ENCODE results near the gene RCN1. TPM values are rescaled to one million over a fixed set of nuclear protein-coding genes. Genes with fewer than 3 reads are reported as not detected.

The RCN1 gene
- total and polyA plus RNA-seq, 9 of the 15 experiments (the other 6 are each of a cell fraction or from before 2014, with no cell fraction given), result 2.1 to 8.7 (median 7.2) TPM

DNA sequence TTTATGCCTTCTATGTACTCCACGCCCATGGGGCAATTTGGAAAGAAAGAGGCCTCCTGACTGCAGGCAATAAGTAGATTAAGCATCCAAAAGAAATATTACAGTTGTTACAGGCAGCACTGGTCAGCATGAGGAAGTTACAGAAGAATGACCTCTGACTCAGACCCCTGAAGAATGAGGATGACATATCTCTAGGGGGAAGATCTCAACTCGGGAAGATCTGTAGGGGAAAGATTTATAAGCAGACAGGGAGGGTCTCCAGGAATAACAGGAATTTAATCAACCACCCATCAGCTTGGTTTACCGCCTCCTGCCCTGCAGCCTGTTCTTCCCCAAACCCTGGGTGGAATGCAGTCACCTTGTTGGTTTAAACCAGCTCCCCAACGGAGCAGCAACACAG is 58.0 kb downstream of the RCN1 start:
- Histone ChIP-seq H4K20me1 (replicated peaks; ENCODE audit: control insufficient read depth, insufficient read depth, low read length) (no peaks in the 10 kb centered on the region), H3K27me3 (ENCODE audit: control insufficient read depth in 2 of 2, insufficient read depth in 2 of 2, low read length in 2 of 2) (peaks cover 0 to 4% of the 10 kb centered on the region in 2 experiments; a peak in 1 of 5 replicates), H3K9me3 (replicated peaks; ENCODE audit: control insufficient read depth, insufficient read depth, low read depth, low read length) (no peaks in the 10 kb centered on the region), H3K36me3 (ENCODE audit: control insufficient read depth, insufficient read depth, low read length) (no peaks in the 10 kb centered on the region), H3K27ac (ENCODE audit: extremely low read depth, low read depth, low read length) (no peak overlapping the region), H3K9ac (ENCODE audit: insufficient read depth in 1 of 2, low read depth in 2 of 2, low read length in 2 of 2) (no peak overlapping the region), H3K4me3 (no peak overlapping the region), H3K4me1 (replicated peaks in 1 of 2; ENCODE audit: control insufficient read depth in 2 of 2, insufficient read depth in 2 of 2, low read length in 2 of 2) (no peaks in the 10 kb centered on the region), H2AFZ (ENCODE audit: low read depth, low read length) (no peak overlapping the region), H3K4me2 (ENCODE audit: insufficient read depth, low read length) (no peak overlapping the region), H3K9me1 (ENCODE audit: control insufficient read depth, insufficient read depth, low read length) (no peaks in the 10 kb centered on the region), H3K79me2 (ENCODE audit: control insufficient read depth, insufficient read depth, low read length) (no peaks in the 10 kb centered on the region)
- ChIA-PET POLR2A (no interaction called here), CTCF (ENCODE audit: low intra/inter-chr PET ratio) (no interaction called here)
- DNase-seq (ENCODE audit: extremely low read depth in 1 of 4, low spot score in 3 of 4) (no peak), ATAC-seq (no peak), FAIRE-seq (no peak)
- 0% methylated on average over 4 of the region's 4 CpGs for WGBS (ENCODE audit: insufficient coverage, low coverage, missing lambda C conversion rate)
- TF ChIP-seq NCOR1 (IDR thresholded peaks at IDR 0.05) (no peak), NONO (IDR thresholded peaks at IDR 0.05; ENCODE audit: low read depth in 2 of 2, low read length in 1 of 2) (no peak), FOXK2 (conservative IDR thresholded peaks at IDR 0.05 in 1 of 2, IDR thresholded peaks at IDR 0.05 in 1 of 2; ENCODE audit: low read depth in 2 of 2) (no peak), CHD2 (IDR thresholded peaks at IDR 0.05; ENCODE audit: low read depth, low read length) (no peak), ZNF133 (CRISPR knock-in tag; IDR thresholded peaks at IDR 0.05) (no peak), XRCC5 (IDR thresholded peaks at IDR 0.05; ENCODE audit: low read depth, low read length) (no peak), JUNB (CRISPR knock-in tag; conservative IDR thresholded peaks at IDR 0.05) (no peak)
- TF ChIP-seq, protein P1, sequence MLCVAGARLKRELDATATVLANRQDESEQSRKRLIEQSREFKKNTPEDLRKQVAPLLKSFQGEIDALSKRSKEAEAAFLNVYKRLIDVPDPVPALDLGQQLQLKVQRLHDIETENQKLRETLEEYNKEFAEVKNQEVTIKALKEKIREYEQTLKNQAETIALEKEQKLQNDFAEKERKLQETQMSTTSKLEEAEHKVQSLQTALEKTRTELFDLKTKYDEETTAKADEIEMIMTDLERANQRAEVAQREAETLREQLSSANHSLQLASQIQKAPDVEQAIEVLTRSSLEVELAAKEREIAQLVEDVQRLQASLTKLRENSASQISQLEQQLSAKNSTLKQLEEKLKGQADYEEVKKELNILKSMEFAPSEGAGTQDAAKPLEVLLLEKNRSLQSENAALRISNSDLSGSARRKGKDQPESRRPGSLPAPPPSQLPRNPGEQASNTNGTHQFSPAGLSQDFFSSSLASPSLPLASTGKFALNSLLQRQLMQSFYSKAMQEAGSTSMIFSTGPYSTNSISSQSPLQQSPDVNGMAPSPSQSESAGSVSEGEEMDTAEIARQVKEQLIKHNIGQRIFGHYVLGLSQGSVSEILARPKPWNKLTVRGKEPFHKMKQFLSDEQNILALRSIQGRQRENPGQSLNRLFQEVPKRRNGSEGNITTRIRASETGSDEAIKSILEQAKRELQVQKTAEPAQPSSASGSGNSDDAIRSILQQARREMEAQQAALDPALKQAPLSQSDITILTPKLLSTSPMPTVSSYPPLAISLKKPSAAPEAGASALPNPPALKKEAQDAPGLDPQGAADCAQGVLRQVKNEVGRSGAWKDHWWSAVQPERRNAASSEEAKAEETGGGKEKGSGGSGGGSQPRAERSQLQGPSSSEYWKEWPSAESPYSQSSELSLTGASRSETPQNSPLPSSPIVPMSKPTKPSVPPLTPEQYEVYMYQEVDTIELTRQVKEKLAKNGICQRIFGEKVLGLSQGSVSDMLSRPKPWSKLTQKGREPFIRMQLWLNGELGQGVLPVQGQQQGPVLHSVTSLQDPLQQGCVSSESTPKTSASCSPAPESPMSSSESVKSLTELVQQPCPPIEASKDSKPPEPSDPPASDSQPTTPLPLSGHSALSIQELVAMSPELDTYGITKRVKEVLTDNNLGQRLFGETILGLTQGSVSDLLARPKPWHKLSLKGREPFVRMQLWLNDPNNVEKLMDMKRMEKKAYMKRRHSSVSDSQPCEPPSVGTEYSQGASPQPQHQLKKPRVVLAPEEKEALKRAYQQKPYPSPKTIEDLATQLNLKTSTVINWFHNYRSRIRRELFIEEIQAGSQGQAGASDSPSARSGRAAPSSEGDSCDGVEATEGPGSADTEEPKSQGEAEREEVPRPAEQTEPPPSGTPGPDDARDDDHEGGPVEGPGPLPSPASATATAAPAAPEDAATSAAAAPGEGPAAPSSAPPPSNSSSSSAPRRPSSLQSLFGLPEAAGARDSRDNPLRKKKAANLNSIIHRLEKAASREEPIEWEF (CRISPR knock-in tag; IDR thresholded peaks at IDR 0.05), result no peak
- TF ChIP-seq, protein P2, sequence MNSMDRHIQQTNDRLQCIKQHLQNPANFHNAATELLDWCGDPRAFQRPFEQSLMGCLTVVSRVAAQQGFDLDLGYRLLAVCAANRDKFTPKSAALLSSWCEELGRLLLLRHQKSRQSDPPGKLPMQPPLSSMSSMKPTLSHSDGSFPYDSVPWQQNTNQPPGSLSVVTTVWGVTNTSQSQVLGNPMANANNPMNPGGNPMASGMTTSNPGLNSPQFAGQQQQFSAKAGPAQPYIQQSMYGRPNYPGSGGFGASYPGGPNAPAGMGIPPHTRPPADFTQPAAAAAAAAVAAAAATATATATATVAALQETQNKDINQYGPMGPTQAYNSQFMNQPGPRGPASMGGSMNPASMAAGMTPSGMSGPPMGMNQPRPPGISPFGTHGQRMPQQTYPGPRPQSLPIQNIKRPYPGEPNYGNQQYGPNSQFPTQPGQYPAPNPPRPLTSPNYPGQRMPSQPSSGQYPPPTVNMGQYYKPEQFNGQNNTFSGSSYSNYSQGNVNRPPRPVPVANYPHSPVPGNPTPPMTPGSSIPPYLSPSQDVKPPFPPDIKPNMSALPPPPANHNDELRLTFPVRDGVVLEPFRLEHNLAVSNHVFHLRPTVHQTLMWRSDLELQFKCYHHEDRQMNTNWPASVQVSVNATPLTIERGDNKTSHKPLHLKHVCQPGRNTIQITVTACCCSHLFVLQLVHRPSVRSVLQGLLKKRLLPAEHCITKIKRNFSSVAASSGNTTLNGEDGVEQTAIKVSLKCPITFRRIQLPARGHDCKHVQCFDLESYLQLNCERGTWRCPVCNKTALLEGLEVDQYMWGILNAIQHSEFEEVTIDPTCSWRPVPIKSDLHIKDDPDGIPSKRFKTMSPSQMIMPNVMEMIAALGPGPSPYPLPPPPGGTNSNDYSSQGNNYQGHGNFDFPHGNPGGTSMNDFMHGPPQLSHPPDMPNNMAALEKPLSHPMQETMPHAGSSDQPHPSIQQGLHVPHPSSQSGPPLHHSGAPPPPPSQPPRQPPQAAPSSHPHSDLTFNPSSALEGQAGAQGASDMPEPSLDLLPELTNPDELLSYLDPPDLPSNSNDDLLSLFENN (IDR thresholded peaks at IDR 0.05; ENCODE audit: low read depth in 2 of 2, low read length in 2 of 2), result no peak
- TF ChIP-seq, protein P3, sequence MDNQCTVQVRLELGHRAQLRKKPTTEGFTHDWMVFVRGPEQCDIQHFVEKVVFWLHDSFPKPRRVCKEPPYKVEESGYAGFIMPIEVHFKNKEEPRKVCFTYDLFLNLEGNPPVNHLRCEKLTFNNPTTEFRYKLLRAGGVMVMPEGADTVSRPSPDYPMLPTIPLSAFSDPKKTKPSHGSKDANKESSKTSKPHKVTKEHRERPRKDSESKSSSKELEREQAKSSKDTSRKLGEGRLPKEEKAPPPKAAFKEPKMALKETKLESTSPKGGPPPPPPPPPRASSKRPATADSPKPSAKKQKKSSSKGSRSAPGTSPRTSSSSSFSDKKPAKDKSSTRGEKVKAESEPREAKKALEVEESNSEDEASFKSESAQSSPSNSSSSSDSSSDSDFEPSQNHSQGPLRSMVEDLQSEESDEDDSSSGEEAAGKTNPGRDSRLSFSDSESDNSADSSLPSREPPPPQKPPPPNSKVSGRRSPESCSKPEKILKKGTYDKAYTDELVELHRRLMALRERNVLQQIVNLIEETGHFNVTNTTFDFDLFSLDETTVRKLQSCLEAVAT (IDR thresholded peaks at IDR 0.05), result no peak
- TF ChIP-seq, protein P4, sequence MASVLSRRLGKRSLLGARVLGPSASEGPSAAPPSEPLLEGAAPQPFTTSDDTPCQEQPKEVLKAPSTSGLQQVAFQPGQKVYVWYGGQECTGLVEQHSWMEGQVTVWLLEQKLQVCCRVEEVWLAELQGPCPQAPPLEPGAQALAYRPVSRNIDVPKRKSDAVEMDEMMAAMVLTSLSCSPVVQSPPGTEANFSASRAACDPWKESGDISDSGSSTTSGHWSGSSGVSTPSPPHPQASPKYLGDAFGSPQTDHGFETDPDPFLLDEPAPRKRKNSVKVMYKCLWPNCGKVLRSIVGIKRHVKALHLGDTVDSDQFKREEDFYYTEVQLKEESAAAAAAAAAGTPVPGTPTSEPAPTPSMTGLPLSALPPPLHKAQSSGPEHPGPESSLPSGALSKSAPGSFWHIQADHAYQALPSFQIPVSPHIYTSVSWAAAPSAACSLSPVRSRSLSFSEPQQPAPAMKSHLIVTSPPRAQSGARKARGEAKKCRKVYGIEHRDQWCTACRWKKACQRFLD (CRISPR knock-in tag; IDR thresholded peaks at IDR 0.05), result no peak
- in situ Hi-C loops (cut with MboI) (no loop called here), intact Hi-C loops (cut with micrococcal nuclease) (no loop called here)
- BruUV-seq (replicated peaks), result no TSS peak
